Right atrium auricular region (tissue), 2 donors: Measurements from ENCODE around the gene PSMC3IP. TPM values are rescaled to one million over a fixed set of nuclear protein-coding genes. Genes with fewer than 3 reads are reported as not detected.
"Not testable (repeated sequence)": the region's sequence is repeated elsewhere in the genome, so short reads cannot be mapped to it uniquely, and the experiment has no call there.

ENCODE experiments used
- DNase-seq: peaks from one replicate; pipeline ENCODE4 v3.0.0-alpha.2; 2019; ENCODE audit warnings: low spot score
- H3K27ac ChIP-seq, 2 donors: fragments of 200-600 bp; sonication (generic); 1 replicate in 1 of 2; 2 replicates in 1 of 2; pipeline ENCODE4 v1.5.1; 2016 to 2019
- H3K27me3 ChIP-seq, 2 donors: fragments of 200-600 bp; sonication (generic); one replicate each; pipeline versions ENCODE4 v1.5.1 to v1.6.0; 2017 to 2019
- H3K36me3 ChIP-seq: fragments of 200-600 bp; sonication (generic); one replicate; pipeline ENCODE4 v1.5.1; 2016
- H3K4me1 ChIP-seq, 2 donors: fragments of 200-600 bp; sonication (generic); one replicate each; pipeline versions ENCODE4 v1.5.1 to v1.6.0; 2017 to 2019
- H3K4me3 ChIP-seq, 2 donors: fragments of 200-600 bp; sonication (generic); 1 replicate in 1 of 2; 2 replicates in 1 of 2; pipeline ENCODE4 v1.5.1; 2017 to 2019; ENCODE audit warnings: mild to moderate bottlenecking in 1 of 2, moderate library complexity in 1 of 2
- H3K9me3 ChIP-seq, 2 donors: fragments of 200-600 bp; sonication (generic); one replicate each; pipeline ENCODE4 v1.5.1; 2019
- CTCF ChIP-seq, 2 donors: fragments of 200-600 bp; sonication (generic); IDR thresholded peaks; one replicate each; pipeline ENCODE4 v1.5.1; 2019; ENCODE audit warnings: antibody characterized with exemption in 2 of 2
- total RNA-seq, 2 donors: library from RNA; depleted of rRNA; stranded (reverse); fragments of >200 nt; gene quantifications; one replicate each; pipeline ENCODE4 v1.1.0, GENCODE V29; 2016

PSMC3IP gene
- total RNA-seq, 2 donors from 2014 or later: 1.2 to 1.6 TPM

DNA sequence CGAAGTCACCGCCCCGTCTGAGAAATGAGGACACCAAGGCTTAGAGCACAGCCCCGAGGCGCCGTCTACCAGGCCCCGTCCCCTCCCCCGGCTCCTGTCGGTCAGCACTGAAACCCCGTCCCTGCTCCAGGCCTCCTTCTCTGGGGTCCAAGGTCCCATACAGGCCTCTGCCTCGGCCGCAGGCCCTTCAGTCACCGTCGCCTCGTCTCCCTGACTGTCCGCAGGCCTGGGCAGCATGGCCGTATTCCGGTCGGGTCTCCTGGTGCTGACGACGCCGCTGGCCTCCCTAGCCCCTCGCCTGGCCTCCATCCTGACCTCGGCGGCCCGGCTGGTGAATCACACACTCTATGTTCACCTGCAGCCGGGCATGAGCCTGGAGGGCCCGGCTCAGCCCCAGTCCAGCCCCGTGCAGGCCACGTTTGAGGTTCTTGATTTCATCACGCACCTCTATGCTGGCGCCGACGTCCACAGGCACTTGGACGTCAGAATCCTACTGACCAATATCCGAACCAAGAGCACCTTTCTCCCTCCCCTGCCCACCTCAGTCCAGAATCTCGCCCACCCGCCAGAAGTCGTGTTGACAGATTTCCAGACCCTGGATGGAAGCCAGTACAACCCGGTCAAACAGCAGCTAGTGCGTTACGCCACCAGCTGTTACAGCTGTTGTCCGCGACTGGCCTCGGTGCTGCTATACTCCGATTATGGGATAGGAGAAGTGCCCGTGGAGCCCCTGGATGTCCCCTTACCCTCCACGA is 15.0 kb downstream of the PSMC3IP start:
- Histone ChIP-seq H3K27ac (peak overlapping the region; percentile 80 to 88), H3K4me1 (peaks cover 0 to 42% of the 10 kb centered on the region in 2 donors), H3K9me3 (no peaks in the 10 kb centered on the region), H3K36me3 (peaks cover 19% of the 10 kb centered on the region), H3K27me3 (no peaks in the 10 kb centered on the region), H3K4me3 (peak overlapping the region; percentile 71 to 88)
- no peak for DNase-seq
- TF ChIP-seq CTCF (IDR thresholded peaks at IDR 0.05): no peak

DNA sequence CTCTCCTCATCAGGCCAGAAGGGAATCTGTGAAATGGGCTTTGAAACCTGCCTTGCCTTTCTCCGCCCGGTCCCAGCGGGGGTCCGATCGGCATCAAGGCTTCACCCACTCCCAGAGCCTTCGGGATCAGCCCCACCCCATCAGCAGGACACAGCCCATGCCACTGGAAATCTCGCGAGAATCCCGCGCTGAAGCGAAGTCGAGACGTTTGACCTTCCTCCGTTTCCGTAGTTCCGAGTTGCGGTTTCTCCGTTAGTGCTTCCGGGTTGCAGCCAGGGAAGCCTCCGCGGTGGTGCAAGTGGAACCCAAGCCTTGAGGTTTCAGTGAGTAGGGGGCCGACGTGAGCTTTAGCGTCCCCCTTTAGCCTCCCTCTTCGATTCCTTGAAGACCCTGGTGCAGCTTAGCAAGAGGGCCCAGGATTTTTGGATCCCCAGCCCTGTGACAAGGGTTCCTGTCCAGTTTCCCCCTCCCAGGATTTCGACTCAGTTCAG is 15.6 kb downstream of the PSMC3IP start, which contains the start of gene COASY:
TSS of gene COASY (plus strand) at position 252 of the 491 bp plus-strand sequence. CDS start 475 bp downstream, outside the sequence.
- H3K27ac ChIP-seq: peak within 1 kb of the TSS; percentile 80 to 88
- peak; percentile 97 for DNase-seq
- peaks cover 19% of the 10 kb centered on the region for H3K36me3 ChIP-seq
- H3K27me3 ChIP-seq: no peaks in the 10 kb centered on the region
- H3K4me1 ChIP-seq: peaks cover 0 to 39% of the 10 kb centered on the region in 2 donors
- no peaks in the 10 kb centered on the region for H3K9me3 ChIP-seq
- TF ChIP-seq CTCF (IDR thresholded peaks at IDR 0.05): no peak
- peak within 1 kb of the TSS; percentile 71 to 88 for H3K4me3 ChIP-seq

GRCh38 chr17:42560246-42560645 is 17.3 kb downstream of the PSMC3IP start:
- Histone ChIP-seq H3K9me3 (no peaks in the 10 kb centered on the region), H3K27ac (no peak overlapping the region), H3K27me3 (no peaks in the 10 kb centered on the region), H3K36me3 (peaks cover 10% of the 10 kb centered on the region), H3K4me3 (no peak overlapping the region), H3K4me1 (peaks cover 0 to 40% of the 10 kb centered on the region in 2 donors)
- no peak for TF ChIP-seq CTCF (IDR thresholded peaks at IDR 0.05)
- no peak for DNase-seq

GRCh38 chr17:42559075-42559474 is 18.5 kb downstream of the PSMC3IP start:
- Histone ChIP-seq H3K9me3 (no peaks in the 10 kb centered on the region), H3K27ac (no peak overlapping the region)
- DNase-seq: no peak

GRCh38 chr17:42555961-42556617 is 21.4 kb downstream of the PSMC3IP start:
- H3K4me1 ChIP-seq: peaks cover 0 to 28% of the 10 kb centered on the region in 2 donors
- DNase-seq, H3K27ac ChIP-seq: not testable (repeated sequence)

More at GRCh38 chr17:42559075-42559474, 18.5 kb downstream of the PSMC3IP start:
- H3K4me1 ChIP-seq: peaks cover 0 to 41% of the 10 kb centered on the region in 2 donors
- H3K27me3 ChIP-seq: no peaks in the 10 kb centered on the region
- H3K36me3 ChIP-seq: no peaks in the 10 kb centered on the region
- no peak for TF ChIP-seq CTCF (IDR thresholded peaks at IDR 0.05)
- no peak overlapping the region for H3K4me3 ChIP-seq

GRCh38 chr17:42555122-42555622 is 22.4 kb downstream of the PSMC3IP start:
- DNase-seq: no peak
- Histone ChIP-seq H3K4me1 (peaks cover 0 to 27% of the 10 kb centered on the region in 2 donors), H3K27ac (peak overlapping the region; percentile 77 to 84), H3K4me3 (peak overlapping the region; percentile 63 to 69), H3K9me3 (no peaks in the 10 kb centered on the region), H3K36me3 (no peaks in the 10 kb centered on the region), H3K27me3 (no peaks in the 10 kb centered on the region)
- TF ChIP-seq CTCF (IDR thresholded peaks at IDR 0.05): no peak

More at GRCh38 chr17:42555961-42556617, 21.4 kb downstream of the PSMC3IP start:
- H3K4me3 ChIP-seq, H3K9me3 ChIP-seq, H3K27me3 ChIP-seq, H3K36me3 ChIP-seq: not testable (repeated sequence)
